GM18517 (cell line): ENCODE measurements around the gene PRR29.
"Not testable (repeated sequence)": the region's sequence is repeated elsewhere in the genome, so short reads cannot be mapped to it uniquely, and the experiment has no call there.

ENCODE experiments used
- ATAC-seq: cut with Tn5 transposase; IDR thresholded peaks from one replicate; pipeline ENCODE4 v1.9.1; 2021; ENCODE audit warnings: mild to moderate bottlenecking, moderate library complexity; ENCODE audit not compliant: unreplicated experiment

Gene PRR29

GRCh38 chr17:63995626-63996025, 2.5 kb upstream of the PRR29 start:
- ATAC-seq: no peak

- no peak for ATAC-seq
Measured at GRCh38 chr17:63996430-63997182, 1.5 kb upstream of the PRR29 start.

GRCh38 chr17:63997341-63998048, 656 bp upstream of the PRR29 start:
- no peak for ATAC-seq

GRCh38 chr17:63998721-63999679, 849 bp downstream of the PRR29 start:
- no peak for ATAC-seq

GRCh38 chr17:63999680-64000531, 1.8 kb downstream of the PRR29 start:
- no peak for ATAC-seq

- ATAC-seq: no peak
Measured at GRCh38 chr17:64001091-64001579, 3.0 kb downstream of the PRR29 start.

GRCh38 chr17:64001763-64002529, 3.8 kb downstream of the PRR29 start:
- ATAC-seq: no peak

- no peak for ATAC-seq
Measured at GRCh38 chr17:64002658-64003525, 4.7 kb downstream of the PRR29 start.

GRCh38 chr17:64003526-64004121, 5.5 kb downstream of the PRR29 start:
- ATAC-seq: no peak

- no peak for ATAC-seq
Measured at GRCh38 chr17:64004218-64004770, 6.1 kb downstream of the PRR29 start.

GRCh38 chr17:64004903-64005733, 7.0 kb downstream of the PRR29 start:
- ATAC-seq: no peak

GRCh38 chr17:64005734-64006167, 7.6 kb downstream of the PRR29 start:
- no peak for ATAC-seq

- no peak for ATAC-seq
Measured at GRCh38 chr17:64006361-64007088, 8.4 kb downstream of the PRR29 start.

- ATAC-seq: not testable (repeated sequence)
Measured at GRCh38 chr17:64007089-64007837, 9.1 kb downstream of the PRR29 start.

- no peak for ATAC-seq
Measured at GRCh38 chr17:64007838-64008282, 9.7 kb downstream of the PRR29 start.
